OCI-LY3 (cell line): ENCODE data around the gene UST.

Experiments
- H2AFZ ChIP-seq: fragments of 200-600, 300-600 bp; shearing (Covaris generic); 2 replicates; pipeline ENCODE4 v1.6.0; 2014; ENCODE audit warnings: antibody characterized with exemption, low read depth, low read length
- H3K27ac ChIP-seq: fragments of 200-600, 300-600 bp; sonication (generic); 2 replicates; pipeline ENCODE4 v1.5.1; 2014; ENCODE audit warnings: mild to moderate bottlenecking, low read length, moderate library complexity, mixed read lengths
- H3K27me3 ChIP-seq: fragments of 200-600, 300-600 bp; sonication (generic); 2 replicates; pipeline ENCODE4 v1.6.1; 2014; ENCODE audit warnings: low read depth, low read length, mixed read lengths
- H3K36me3 ChIP-seq: fragments of 200-600, 300-600 bp; sonication (generic); replicated peaks from 2 replicates; pipeline ENCODE3; 2014; ENCODE audit warnings: low read depth, low read length, mixed read lengths
- H3K4me1 ChIP-seq: fragments of 300-600, 200-600 bp; sonication (generic); 2 replicates; pipeline ENCODE4 v1.6.1; 2014; ENCODE audit warnings: low read length, mixed read lengths
- H3K4me2 ChIP-seq: fragments of 200-600, 300-600 bp; sonication (generic); 2 replicates; pipeline ENCODE4 v1.6.1; 2014; ENCODE audit warnings: low read length, mixed read lengths
- H3K4me3 ChIP-seq: fragments of 300-600, 200-600 bp; sonication (generic); 2 replicates; pipeline ENCODE4 v1.5.1; 2014; ENCODE audit warnings: antibody characterized with exemption, mild to moderate bottlenecking, low read length, moderate library complexity
- H3K79me2 ChIP-seq: fragments of 300-600, 200-600 bp; shearing (Covaris generic); 2 replicates; pipeline ENCODE4 v1.6.1; 2014; ENCODE audit warnings: mild to moderate bottlenecking, low read length, mixed read lengths
- H3K9ac ChIP-seq: fragments of 300-600, 200-600 bp; shearing (Covaris generic); 2 replicates; pipeline ENCODE4 v1.6.0; 2014; ENCODE audit warnings: mild to moderate bottlenecking, low read length, moderate library complexity
- H3K9me3 ChIP-seq: fragments of 200-600, 300-600 bp; shearing (Covaris generic); 2 replicates; pipeline ENCODE4 v1.6.1; 2014; ENCODE audit warnings: low read length, mixed read lengths; ENCODE audit not compliant: insufficient read depth
- H4K20me1 ChIP-seq: fragments of 200-600, 300-600 bp; sonication (generic); 2 replicates; pipeline ENCODE4 v1.6.1; 2016; ENCODE audit warnings: low read length, mixed read lengths; ENCODE audit not compliant: insufficient read depth
- CTCF ChIP-seq: fragments of 200-600, 300-600 bp; sonication (generic); IDR thresholded peaks from 2 replicates; pipeline ENCODE4 v1.5.1; 2014; ENCODE audit warnings: antibody characterized with exemption, low read length, low read depth
- EZH2phosphoT487 ChIP-seq: fragments of 200-600 bp; shearing (Covaris generic); IDR thresholded peaks from 2 replicates; pipeline ENCODE4 v1.6.1; 2018; ENCODE audit warnings: antibody characterized with exemption, mixed run types, low read depth

UST gene

GRCh38 chr6:148735989-148736388, 10.8 kb upstream of the UST start:
- Histone ChIP-seq H3K9ac (no peak overlapping the region), H3K4me1 (peaks cover 21% of the 10 kb centered on the region), H3K27ac (no peak overlapping the region), H3K4me2 (peak overlapping the region; percentile 6; the same call in 1 of the 2 replicates), H3K9me3 (no peaks in the 10 kb centered on the region), H3K27me3 (no peaks in the 10 kb centered on the region), H2AFZ (no peak overlapping the region), H3K79me2 (no peaks in the 10 kb centered on the region), H3K36me3 (no peaks in the 10 kb centered on the region), H3K4me3 (no peak overlapping the region), H4K20me1 (no peaks in the 10 kb centered on the region)
- TF ChIP-seq CTCF = no peak
- no peak for TF ChIP-seq EZH2phosphoT487

DNA sequence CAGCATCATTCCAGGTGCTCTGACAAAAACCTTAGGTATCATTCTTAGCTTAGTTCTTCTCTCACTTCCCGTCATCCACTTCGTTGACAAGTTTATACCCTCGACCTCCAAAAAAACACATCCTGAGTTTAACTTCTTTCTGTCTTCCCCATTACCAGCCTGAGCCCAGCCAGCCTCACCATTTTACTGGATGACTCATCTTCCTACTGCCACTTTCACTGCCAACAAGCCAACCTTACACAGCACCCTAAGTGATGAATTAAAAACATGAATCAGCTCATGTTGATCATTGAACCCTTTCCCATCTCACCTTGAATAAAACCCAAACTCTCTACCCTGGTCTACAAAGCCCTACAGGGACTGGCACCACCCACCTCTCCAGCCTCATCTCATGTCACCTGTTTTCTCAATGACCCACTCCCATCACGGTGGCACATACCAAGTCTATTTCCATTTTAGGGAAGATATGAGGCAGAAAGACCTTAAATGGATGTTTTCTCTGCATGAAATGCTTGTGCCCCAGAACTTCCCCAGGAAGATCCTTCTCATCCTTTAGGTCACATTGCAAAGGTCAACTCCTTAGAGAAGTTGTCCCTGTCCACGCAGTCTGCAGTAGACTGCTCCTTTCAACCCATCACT, 9.9 kb upstream of the UST start:
- Histone ChIP-seq H3K4me1 (peaks cover 21% of the 10 kb centered on the region), H3K4me3 (no peak overlapping the region; the same call in 1 of the 2 replicates), H3K36me3 (no peaks in the 10 kb centered on the region), H3K4me2 (peak overlapping the region; percentile 15), H3K9me3 (no peaks in the 10 kb centered on the region), H4K20me1 (no peaks in the 10 kb centered on the region), H3K9ac (no peak overlapping the region), H3K27ac (peak overlapping the region; percentile 38; the same call in 1 of the 2 replicates), H2AFZ (peak overlapping the region; percentile 46; the same call in 1 of the 2 replicates), H3K27me3 (no peaks in the 10 kb centered on the region), H3K79me2 (no peaks in the 10 kb centered on the region)
- TF ChIP-seq EZH2phosphoT487 = no peak
- TF ChIP-seq CTCF = no peak

- Histone ChIP-seq H3K4me3 (no peak overlapping the region), H3K9ac (no peak overlapping the region), H3K9me3 (no peaks in the 10 kb centered on the region), H2AFZ (no peak overlapping the region), H3K4me1 (peaks cover 21% of the 10 kb centered on the region), H3K4me2 (no peak overlapping the region), H3K27me3 (no peaks in the 10 kb centered on the region), H3K79me2 (no peaks in the 10 kb centered on the region), H3K36me3 (no peaks in the 10 kb centered on the region), H4K20me1 (no peaks in the 10 kb centered on the region), H3K27ac (no peak overlapping the region)
- TF ChIP-seq CTCF (no peak), EZH2phosphoT487 (no peak)
Measured at GRCh38 chr6:148737806-148738205, 9.0 kb upstream of the UST start.

GRCh38 chr6:148738946-148739821, 7.6 kb upstream of the UST start:
- TF ChIP-seq EZH2phosphoT487 (no peak), CTCF (no peak)
- Histone ChIP-seq H3K27ac (no peak overlapping the region), H3K9me3 (no peaks in the 10 kb centered on the region), H3K36me3 (no peaks in the 10 kb centered on the region), H4K20me1 (no peaks in the 10 kb centered on the region), H2AFZ (no peak overlapping the region), H3K4me2 (peak overlapping the region; percentile 21; the same call in 1 of the 2 replicates), H3K4me1 (peaks cover 21% of the 10 kb centered on the region), H3K4me3 (no peak overlapping the region), H3K9ac (no peak overlapping the region), H3K79me2 (no peaks in the 10 kb centered on the region), H3K27me3 (no peaks in the 10 kb centered on the region; the same call in 1 of the 2 replicates)
